ENCODE data around the gene SGIP1.
"Not testable (repeated sequence)": the region's sequence is repeated elsewhere in the genome, so short reads cannot be mapped to it uniquely, and the experiment has no call there.

SGIP1 gene

DNA sequence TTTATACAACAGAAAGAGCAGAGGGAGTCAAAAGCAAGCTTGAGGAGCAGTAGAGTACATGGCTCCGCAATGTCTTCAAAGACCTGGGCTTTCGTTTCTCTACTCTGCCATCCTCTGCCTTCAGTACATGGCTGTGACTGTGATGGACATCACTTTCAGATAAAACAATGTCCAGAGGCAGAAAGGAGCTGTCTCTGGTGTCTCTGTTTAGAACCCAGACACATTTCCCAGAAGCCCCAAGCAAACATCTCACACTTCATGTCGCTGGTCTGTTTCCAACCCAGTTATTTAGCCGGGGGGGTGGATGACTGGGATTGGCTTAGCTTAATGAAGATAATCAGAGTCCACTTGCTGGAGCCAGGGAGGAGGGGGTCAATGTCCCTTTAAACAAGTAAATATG is 25.6 kb downstream of the SGIP1 start:
- DNase-seq, result no peak

DNA sequence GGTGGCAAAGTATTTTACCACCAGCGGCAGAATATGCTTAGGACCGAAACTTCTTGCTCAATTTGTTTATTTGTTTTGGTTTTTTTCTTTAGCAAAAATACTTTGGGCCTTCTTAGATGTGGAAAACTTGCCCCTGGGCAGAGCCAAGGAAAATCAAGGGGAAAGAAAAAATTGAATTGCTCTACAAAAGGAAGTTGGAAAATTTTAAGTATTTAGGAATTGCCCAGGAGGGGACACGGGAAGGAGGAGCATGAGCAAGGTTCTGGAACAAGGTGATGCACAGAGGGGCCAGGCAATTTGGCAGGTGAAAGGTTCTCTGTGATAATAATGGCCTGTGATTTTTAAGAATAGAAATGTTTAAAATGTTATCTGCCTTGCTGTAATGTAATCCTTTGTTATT is 28.6 kb downstream of the SGIP1 start:
- DNase-seq, result no peak

GRCh38 chr1:66563094-66563800 is 29.3 kb downstream of the SGIP1 start:
- no peak for DNase-seq

GRCh38 chr1:66563941-66564630 is 30.1 kb downstream of the SGIP1 start:
- DNase-seq, result no peak

- DNase-seq, result no peak
Observed at GRCh38 chr1:66570196-66570595, 36.2 kb downstream of the SGIP1 start.

GRCh38 chr1:66571789-66572188 is 37.8 kb downstream of the SGIP1 start:
- no peak for DNase-seq

DNA sequence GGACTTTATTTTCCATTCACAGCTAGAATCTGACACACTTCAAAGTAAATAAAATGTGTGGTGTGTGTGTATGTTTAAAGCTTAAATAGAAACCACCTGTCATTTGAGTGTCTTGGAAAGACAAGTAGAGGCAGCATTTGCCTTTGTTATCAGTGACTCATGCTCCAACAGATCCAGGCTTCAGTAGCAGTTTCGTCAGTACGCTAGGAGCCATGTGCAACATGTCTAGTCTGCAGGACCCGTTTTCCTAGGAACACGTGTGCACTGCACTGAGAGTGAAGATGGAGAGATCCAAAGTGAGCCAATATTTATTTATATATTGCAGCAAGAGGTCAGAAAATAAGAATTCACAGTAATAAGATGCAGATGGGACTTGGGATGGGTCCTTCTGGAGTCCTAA is 41.8 kb downstream of the SGIP1 start:
- DNase-seq, result no peak

- DNase-seq, result no peak
Observed at GRCh38 chr1:66576645-66577044, 42.7 kb downstream of the SGIP1 start.

GRCh38 chr1:66578841-66579240 is 44.9 kb downstream of the SGIP1 start:
- no peak for DNase-seq

- no peak for DNase-seq
Observed at GRCh38 chr1:66580081-66580480, 46.1 kb downstream of the SGIP1 start.

GRCh38 chr1:66583021-66583420 is 49.1 kb downstream of the SGIP1 start:
- DNase-seq, result no peak

- no peak for DNase-seq
Observed at GRCh38 chr1:66585002-66585401, 51.0 kb downstream of the SGIP1 start.

DNA sequence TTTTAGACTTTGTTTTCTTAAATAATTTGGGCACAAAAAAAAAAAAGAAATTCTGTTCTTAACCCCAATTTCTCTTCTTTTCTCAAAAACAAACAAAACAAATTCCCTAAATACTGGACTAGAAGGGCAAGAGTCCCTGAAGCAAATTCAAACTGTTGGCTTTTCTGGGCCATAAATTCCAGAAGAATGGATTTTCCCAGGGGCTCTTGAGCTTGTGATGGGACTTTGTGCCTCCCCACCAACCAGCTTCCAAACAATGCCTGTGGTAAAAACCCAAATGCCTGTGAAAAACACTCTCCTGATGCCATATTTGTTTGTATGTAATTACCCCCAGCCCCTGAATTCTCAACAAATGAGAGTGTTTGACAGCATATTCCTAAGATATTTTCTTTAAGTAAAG is 55.4 kb downstream of the SGIP1 start:
- no peak for DNase-seq

DNA sequence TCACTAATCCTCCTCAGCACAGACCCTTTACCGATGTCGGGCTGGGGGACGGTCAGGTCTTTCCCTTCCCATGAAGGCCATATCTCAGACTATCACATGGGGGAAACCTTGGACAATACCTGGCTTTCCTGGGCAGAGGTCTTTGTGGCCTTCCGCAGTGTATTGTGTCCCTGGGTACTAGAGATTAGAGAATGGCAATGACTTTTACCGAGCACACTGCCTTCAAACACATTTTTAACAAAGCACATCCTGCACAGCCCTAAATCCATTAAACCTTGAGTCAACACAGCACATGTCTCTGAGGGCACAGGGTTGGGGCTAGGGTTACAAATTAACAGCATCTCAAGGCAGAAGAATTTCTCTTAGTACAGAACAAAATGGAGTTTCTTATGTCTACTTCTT is 58.2 kb downstream of the SGIP1 start:
- not testable (repeated sequence) for DNase-seq

GRCh38 chr1:66596191-66596590 is 62.2 kb downstream of the SGIP1 start:
- DNase-seq, result no peak

DNA sequence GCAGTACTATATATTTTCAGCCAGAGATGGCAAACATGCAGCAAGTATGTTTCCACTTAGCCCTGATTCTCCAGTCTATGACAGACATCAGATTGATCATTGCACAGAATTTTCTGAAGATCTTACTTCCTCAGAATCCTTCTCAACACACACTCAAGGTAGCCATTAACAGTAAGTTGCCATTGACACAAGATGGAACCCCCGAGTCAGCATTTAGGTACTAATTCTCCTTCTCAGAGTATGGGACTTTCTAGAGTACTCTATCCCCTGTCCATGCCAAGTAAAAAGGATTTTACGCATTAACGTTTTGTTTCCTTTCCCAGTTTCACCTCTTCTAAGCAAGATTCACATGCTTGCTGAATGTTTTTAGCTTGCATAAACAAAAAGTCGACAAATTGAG is 63.5 kb downstream of the SGIP1 start:
- DNase-seq, result no peak

GRCh38 chr1:66598670-66599069 is 64.7 kb downstream of the SGIP1 start:
- DNase-seq, result no peak

- DNase-seq, result no peak
Observed at GRCh38 chr1:66599346-66599745, 65.4 kb downstream of the SGIP1 start.

GRCh38 chr1:66599899-66600737 is 66.2 kb downstream of the SGIP1 start:
- DNase-seq, result no peak

DNA sequence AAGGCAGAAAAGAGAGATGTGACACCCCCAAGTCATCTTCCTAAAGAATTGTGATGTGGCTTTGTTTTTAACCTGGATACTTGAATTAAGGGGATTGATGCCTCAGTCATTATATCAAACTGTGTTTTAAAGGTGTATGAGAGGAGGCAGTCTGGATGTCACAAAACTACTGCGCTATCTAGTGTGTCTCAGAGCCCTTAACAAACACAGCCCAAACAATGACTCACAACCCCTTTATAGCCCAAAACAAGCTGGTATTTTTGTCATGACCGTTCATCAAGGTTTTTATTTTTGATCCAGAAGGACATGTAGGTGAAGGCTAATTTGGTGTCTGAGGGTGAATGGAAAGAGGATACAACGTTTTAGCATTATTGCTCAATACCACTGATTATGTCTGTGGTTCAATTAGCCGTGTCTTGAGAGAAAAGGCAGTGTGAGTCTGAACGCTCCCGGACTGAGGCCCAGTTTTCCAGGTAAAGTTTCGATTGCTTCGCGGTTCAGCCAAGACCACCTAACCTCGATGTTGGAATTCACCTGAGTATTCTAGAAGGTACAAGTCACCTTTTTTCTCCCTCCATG is 71.6 kb downstream of the SGIP1 start:
- no peak for DNase-seq

DNA sequence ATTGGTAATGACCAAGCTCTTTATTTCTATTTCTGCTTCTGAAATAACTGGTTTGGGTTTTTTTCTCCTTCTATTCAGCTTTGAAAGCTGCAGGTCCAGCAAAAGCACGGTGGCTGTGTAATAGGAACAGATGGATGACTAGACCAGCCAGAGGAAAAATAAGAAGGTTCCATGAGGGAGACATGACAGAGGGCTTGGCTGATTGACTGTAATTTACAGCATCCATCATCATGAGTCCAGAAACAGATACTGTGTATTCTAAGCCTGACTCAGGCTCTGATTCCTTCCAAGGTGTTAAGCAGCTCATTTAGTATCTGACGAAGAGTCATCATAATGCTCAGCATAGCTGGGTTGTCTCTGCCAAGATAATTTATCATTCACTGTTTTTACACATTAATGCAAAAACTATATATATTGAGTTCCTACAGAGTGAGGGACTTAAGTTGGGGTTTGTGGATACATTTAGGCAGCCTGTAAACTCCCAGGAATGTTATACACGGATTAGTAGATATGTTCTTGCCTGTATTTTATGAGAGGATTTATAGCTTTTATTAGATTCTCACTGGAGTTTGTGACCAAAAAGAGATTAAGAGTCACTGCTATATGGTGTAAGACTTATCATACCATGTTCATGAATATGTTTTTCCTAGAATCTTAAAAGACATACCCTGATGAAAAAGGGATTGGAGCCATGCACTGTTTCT is 72.6 kb downstream of the SGIP1 start:
- no peak for DNase-seq

- no peak for DNase-seq
Observed at GRCh38 chr1:66607458-66607857, 73.5 kb downstream of the SGIP1 start.

- DNase-seq, result no peak
Observed at GRCh38 chr1:66613187-66613586, 79.2 kb downstream of the SGIP1 start.

All from effector CD4-positive, alpha-beta T cell (primary cell).